Stimulated activated naive CD8-positive, alpha-beta T cell treated with anti-CD3 and anti-CD28 coated beads, Interleukin-15, amount 100 ng/mL, for 72 hours (primary cell): ENCODE measurements around the gene KLF6.

Experiments used
- ATAC-seq: fragments of 150-1000 bp; cut with Tn5 transposase; 2 replicates; pipeline ENCODE4 v1.10.0; 2021; ENCODE audit warnings: mild to moderate bottlenecking, moderate library complexity
- DNase-seq, 2 donors: peaks; one replicate each; pipeline ENCODE4 v3.0.0; 2021 to 2022
- H3K27ac Mint-ChIP-seq, 2 donors: one replicate each; pipeline ENCODE4 v1.8.0; 2022; ENCODE audit warnings: mild to moderate bottlenecking in 2 of 2, mixed read lengths in 2 of 2, moderate library complexity in 2 of 2
- H3K27me3 Mint-ChIP-seq: one replicate; pipeline ENCODE4 v1.8.0; 2022; ENCODE audit warnings: mixed read lengths
- H3K4me1 Mint-ChIP-seq: one replicate; pipeline ENCODE4 v1.8.0; 2022; ENCODE audit warnings: mild to moderate bottlenecking, mixed read lengths
- H3K4me3 Mint-ChIP-seq, 2 donors: one replicate each; pipeline ENCODE4 v1.8.0; 2022; ENCODE audit warnings: mild to moderate bottlenecking in 2 of 2, mixed read lengths in 2 of 2, moderate library complexity in 1 of 2
- H3K9me3 Mint-ChIP-seq, 2 donors: one replicate each; pipeline ENCODE4 v1.8.0; 2022; ENCODE audit warnings: mixed read lengths in 2 of 2

KLF6 gene

DNA sequence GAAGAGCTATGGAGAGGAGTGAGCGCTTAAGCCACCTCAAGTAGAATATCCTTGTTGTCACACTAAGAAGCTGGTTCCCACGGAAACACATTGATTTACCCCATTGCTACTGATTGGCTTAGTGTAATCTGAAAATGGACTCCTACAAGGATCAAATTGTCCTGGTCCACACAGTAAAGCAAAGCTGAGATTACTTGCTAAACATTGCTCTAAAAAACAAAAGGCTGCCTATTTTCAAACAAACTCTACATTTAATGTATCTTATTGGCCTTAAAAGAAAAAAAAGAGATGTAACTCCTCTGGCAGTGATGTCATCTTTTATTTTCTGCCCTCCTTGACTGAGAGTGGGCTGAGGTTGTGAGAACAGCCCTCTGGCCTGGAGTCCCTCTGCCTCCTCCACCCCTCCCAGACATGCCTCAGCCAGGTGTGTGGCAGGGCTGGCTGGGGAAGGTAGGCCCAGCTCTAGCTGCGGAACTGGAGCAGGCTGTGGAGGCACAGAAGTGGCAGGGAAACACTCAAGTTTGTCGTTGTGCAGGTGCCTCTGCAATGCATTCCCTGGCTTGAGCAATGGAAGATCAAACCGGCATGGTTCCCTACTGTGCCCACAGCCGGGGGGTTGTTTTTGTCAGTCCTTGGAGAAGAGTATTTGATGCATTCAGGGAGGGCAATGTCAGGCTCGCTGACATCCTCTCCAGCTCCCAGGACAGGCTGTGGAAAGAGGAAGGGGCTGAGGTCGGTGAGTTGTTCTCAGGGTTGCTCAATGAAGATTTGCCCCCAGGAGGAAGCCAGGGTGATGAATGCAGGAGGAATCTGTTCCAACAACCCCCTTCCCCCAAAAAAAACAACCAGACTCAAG lies 9.1 kb downstream of the KLF6 start:
- Mint-ChIP-seq H3K27me3 (no peaks in the 10 kb centered on the region), H3K9me3 (no peaks in the 10 kb centered on the region), H3K27ac (peak overlapping the region; percentile 20 to 48), H3K4me1 (peaks cover 56% of the 10 kb centered on the region), H3K4me3 (peak overlapping the region in 1 of 2 donors; percentile 67)
- no peak for ATAC-seq
- DNase-seq: no peak

DNA sequence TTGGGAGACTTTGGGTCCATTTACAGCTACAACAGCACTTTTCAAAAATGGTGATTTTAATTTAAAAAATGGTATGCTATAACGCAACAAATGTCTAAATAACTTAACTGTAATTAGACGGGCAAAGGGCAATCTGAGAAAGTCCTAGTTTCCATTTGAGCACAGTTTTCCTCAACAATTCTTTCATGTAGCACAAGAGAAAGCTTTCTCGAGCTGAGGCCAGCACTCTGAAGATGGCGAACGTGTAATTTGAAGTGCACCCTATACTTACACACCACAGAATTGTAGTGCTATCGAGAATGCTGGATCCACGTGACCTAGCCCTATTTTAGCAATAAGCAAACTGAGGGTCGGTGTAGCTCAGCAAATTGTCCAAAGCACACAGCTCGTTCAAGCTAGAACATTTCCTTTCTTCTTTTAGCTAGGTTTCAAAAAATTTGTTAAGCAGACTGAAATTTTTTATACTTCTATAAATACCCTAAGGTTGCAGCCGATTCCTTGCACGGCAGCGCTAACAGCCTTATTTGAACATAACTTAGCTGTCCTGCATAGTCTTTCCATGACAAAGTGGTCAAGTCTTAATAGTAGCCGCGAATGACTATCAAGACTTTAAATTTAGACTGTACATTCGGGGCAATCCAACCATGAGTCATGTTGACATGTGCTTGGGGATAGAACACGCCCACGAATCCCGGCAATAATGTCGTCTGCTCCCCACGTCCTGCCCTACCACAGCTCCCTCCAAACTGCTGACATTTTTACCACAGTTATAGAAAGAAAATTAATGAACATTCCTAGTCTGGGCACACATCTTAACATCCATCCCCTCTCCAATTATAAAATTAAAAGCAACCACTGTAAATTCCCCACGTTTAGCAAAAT lies 10.0 kb downstream of the KLF6 start:
- no peak overlapping the region for H3K4me3 Mint-ChIP-seq
- H3K4me1 Mint-ChIP-seq: peaks cover 48% of the 10 kb centered on the region

DNA sequence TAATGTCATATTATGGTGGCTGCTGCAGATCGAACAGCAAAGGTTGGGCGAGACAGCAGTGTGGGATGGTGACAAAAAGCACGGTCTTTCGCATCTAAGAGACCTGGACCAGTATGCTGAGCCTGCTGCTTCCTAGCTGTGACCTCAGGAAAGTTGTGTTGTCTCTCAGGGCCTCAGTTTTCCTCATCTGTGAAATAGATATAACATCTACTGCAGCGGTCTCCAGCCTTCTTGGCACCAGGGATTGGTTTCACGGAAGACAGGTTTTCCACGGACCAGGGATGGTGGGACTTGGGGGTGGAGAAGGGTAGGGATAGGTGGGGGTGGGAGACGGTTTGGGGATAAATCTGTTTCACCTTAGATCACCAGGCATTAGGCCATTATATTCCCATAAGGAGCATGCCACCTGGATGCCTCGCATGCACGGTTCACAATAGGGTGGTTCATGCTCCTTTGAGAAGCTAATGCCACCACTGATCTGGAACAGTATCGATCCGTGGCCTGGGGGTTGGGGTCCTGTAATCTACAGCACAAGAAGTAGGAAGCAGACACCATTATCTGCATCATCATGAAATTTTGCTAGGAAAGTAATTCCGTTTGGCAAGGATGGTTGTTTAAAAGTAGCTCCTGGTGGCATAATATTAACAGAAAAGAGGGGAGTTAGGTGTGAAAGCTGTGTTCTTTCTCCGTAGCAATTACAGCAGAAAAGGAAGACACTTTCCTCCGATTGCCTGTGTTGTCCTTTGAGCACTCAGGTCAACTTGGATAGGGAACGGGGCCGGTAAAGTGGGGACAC lies 10.8 kb downstream of the KLF6 start:
- no peak overlapping the region for H3K27ac Mint-ChIP-seq
- H3K9me3 Mint-ChIP-seq: no peaks in the 10 kb centered on the region
- no peak for ATAC-seq
- H3K27me3 Mint-ChIP-seq: no peaks in the 10 kb centered on the region
- H3K4me3 Mint-ChIP-seq: no peak overlapping the region
- peaks cover 39% of the 10 kb centered on the region for H3K4me1 Mint-ChIP-seq
- DNase-seq: no peak

More for the DNA sequence above, 10.0 kb downstream of the KLF6 start:
- ATAC-seq: no peak
- H3K27me3 Mint-ChIP-seq: no peaks in the 10 kb centered on the region
- peak overlapping the region in 1 of 2 donors; percentile 50 for H3K27ac Mint-ChIP-seq
- H3K9me3 Mint-ChIP-seq: no peaks in the 10 kb centered on the region
- DNase-seq: no peak

DNA sequence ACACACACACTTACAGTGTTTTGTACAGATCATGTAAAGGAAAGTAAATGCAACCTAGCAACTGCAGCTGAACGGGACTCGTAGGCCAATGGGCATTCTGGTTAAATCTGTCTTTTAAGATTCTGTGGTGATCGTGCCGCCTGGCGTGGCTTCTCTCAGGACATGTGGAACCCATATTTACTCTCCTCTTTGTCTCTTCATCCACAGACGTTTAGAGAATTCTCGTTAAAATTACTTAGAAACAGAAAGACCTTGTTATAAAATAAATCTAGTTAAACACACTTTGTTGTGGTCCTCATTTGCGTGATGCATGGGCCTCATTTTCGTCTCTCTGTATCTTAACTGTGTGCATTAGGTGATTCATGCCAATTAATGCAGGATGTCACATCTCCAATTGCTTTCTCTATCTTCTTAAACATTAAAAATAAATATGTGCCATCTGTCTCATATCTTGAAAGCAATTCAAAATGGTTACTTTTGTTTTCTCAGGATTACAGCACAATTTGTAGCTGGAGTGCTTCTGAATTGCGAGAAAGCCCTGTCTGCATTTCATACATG lies 11.5 kb downstream of the KLF6 start:
- H3K9me3 Mint-ChIP-seq: no peaks in the 10 kb centered on the region
- no peak overlapping the region for H3K4me3 Mint-ChIP-seq
- H3K27me3 Mint-ChIP-seq: no peaks in the 10 kb centered on the region
- peaks cover 33% of the 10 kb centered on the region for H3K4me1 Mint-ChIP-seq
- ATAC-seq (no peak), DNase-seq (no peak)
- no peak overlapping the region for H3K27ac Mint-ChIP-seq

DNA sequence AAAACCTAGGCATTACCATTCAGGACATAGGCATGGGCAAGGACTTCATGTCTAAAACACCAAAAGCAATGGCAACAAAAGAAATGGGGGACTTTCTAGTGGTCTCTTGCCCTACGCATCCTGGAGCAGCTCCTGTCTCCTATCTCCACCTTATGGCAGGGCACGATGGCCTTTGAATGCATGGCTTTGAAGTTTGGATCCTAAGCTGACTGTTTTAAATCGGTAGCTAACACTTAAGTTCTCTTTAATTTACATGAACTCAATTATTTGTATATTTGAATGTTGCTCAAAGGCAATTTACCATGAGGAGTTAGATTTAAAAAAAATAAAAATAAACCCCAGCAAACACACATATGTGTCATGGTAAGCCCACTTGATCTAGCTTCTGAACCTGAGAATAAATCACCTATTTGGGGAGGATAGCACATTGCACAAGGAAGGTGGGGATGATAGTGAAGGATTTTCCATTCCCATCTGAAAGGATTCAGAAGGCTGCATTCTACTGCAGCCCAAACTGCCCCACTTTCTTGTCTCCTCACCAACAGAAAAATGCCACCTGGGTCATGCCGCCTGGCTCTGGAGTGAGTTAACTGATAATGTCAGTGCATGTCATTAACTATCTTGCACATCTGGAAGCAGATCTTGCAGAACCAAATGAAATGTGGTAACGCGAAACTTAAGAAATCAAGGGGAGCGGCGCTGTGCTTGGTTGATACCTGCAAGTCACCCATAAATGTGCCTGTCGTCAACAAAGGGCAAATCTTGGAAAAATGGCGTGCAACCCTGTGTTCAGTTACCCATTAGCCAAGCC lies 12.4 kb downstream of the KLF6 start:
- no peak for DNase-seq
- Mint-ChIP-seq H3K27ac (no peak overlapping the region), H3K27me3 (no peaks in the 10 kb centered on the region), H3K4me3 (no peak overlapping the region), H3K4me1 (peaks cover 23% of the 10 kb centered on the region), H3K9me3 (no peaks in the 10 kb centered on the region)
- no peak for ATAC-seq

DNA sequence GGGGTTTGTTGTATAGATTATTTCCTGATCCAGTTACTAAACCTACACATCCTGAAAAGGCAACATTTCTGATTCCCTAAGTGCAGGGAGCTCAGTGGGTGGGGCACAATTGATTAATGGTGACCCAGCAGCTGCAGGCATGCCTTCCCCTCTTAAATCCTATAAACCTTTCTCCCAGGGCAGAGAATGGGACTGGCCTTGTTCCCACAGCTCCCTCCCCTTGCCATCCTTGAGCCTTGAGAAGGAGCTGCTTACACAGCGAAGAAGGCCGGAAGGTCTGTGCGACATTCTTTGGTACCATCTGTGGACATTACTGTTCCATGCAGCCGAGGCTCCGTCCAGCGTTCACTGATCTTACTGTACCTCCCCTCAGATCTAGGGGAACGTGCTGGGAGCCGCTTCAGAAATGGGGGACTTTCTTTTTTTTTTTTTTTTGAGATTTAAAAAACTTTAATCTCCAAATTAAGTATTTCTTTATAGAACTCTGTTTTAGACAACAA lies 14.3 kb downstream of the KLF6 start:
- Mint-ChIP-seq H3K9me3 (no peaks in the 10 kb centered on the region), H3K4me3 (no peak overlapping the region), H3K27me3 (no peaks in the 10 kb centered on the region), H3K4me1 (peaks cover 20% of the 10 kb centered on the region), H3K27ac (no peak overlapping the region)
- DNase-seq (no peak), ATAC-seq (no peak)

DNA sequence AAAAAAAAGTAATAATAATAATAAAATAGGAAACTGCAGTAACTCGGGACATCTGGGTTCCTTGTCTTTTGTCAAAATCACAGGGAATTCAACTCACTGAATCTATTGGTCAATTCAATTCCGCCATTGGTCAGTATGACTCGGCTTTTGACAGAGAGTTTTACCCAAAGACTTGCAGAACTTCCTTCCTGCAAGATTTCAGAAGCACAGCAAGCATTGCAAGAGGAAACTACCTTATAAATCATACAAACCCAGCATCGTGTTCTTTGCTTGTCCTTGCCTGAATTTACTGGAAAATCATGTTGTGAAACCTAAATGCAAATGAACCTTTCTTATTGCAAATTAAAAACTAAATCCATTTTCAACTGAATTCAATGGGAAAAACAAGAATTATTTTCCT lies 15.5 kb downstream of the KLF6 start:
- Mint-ChIP-seq H3K4me1 (peaks cover 26% of the 10 kb centered on the region), H3K27ac (no peak overlapping the region), H3K9me3 (no peaks in the 10 kb centered on the region), H3K4me3 (no peak overlapping the region), H3K27me3 (no peaks in the 10 kb centered on the region)
- ATAC-seq (no peak), DNase-seq (no peak)

DNA sequence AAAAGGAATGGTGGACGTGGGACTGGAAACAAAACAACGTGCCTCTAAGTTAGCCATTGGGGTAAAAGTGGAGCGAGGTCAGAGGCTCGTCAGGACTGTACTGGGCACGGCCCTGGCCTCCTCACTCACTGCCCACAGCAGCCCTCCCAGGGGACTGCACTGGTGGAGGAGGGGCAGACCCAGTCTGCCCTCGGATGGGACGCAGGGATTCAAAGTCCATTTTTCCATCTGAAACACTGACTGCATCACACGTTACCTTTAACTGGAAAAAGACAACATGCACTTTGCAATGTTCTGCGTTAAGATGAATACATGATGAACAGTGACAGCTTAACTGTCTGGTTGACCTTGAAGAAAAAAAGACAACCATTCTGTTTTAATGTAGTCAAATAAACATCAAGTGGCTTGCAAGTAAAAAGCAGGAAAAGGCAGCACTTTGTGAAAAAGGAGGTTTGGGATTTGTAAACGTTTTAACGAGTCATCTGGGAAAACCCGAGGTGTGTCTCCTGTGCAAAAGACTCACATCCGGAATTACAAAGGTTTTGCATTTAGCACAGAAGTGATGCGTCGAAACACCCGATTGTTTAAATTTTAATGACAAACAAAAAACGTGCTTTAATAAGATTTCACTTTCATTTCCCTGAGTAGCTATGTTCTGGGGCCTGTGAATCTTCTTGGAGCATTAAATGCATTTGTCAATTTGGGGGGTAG lies 18.8 kb downstream of the KLF6 start:
- DNase-seq (no peak), ATAC-seq (no peak)
- no peaks in the 10 kb centered on the region for H3K27me3 Mint-ChIP-seq
- H3K4me1 Mint-ChIP-seq: peaks cover 55% of the 10 kb centered on the region
- peak overlapping the region in 1 of 2 donors; percentile 42 for H3K27ac Mint-ChIP-seq
- no peaks in the 10 kb centered on the region for H3K9me3 Mint-ChIP-seq
- H3K4me3 Mint-ChIP-seq: no peak overlapping the region

DNA sequence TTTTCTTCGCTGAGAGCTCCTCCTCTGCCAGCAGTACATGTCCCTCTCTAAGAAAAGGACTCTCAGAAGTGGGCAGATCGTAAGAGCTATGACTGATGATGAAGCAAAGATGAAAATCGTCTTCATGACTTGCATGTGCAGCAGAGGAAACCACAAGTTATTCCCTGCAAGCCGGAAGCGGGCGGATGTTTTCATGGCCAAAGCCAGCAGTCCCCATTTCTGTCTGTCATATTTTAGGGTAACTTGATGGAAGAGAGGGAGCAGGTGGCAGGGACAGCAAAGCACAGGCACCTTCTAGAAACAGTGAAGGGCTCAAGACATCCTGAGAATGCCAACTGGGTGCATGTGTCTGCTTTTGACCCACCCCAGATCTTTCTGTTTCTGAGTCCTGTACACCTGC lies 19.9 kb downstream of the KLF6 start:
- ATAC-seq: peak; percentile 59
- DNase-seq: no peak
- peaks cover 66% of the 10 kb centered on the region for H3K4me1 Mint-ChIP-seq
- H3K27me3 Mint-ChIP-seq: no peaks in the 10 kb centered on the region
- peak overlapping the region; percentile 39 to 55 for H3K4me3 Mint-ChIP-seq
- peaks cover 5 to 8% of the 10 kb centered on the region in 2 donors for H3K9me3 Mint-ChIP-seq
- peak overlapping the region in 1 of 2 donors; percentile 48 for H3K27ac Mint-ChIP-seq

DNA sequence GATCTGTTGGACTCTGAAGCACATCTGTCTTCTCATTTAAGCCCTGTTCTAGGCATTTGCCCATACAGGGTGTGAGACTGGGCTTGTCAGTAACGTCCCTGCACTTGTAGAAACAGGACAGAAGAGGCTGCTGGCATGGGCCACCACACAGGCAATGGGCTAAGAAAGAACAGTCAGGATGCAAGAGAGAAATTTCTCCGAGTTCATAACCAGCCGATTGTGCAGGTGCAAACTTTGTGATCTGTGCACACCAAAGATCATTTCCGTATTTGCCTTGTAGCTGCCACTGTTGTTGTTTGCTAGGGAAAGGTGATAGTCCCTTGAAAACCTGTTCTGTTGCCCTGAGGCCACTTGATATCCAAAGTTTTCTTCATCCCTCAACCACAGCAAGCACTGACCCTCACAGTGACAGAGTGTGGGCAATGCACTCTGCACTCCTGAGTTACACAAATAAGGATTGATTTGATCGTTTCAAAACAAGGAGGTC lies 20.3 kb downstream of the KLF6 start:
- peak overlapping the region; percentile 39 to 55 for H3K4me3 Mint-ChIP-seq
- H3K9me3 Mint-ChIP-seq: peaks cover 5 to 8% of the 10 kb centered on the region in 2 donors
- ATAC-seq (peak; percentile 7), DNase-seq (no peak)
- H3K27me3 Mint-ChIP-seq: no peaks in the 10 kb centered on the region
- H3K27ac Mint-ChIP-seq: peak overlapping the region in 1 of 2 donors; percentile 48
- peaks cover 71% of the 10 kb centered on the region for H3K4me1 Mint-ChIP-seq

DNA sequence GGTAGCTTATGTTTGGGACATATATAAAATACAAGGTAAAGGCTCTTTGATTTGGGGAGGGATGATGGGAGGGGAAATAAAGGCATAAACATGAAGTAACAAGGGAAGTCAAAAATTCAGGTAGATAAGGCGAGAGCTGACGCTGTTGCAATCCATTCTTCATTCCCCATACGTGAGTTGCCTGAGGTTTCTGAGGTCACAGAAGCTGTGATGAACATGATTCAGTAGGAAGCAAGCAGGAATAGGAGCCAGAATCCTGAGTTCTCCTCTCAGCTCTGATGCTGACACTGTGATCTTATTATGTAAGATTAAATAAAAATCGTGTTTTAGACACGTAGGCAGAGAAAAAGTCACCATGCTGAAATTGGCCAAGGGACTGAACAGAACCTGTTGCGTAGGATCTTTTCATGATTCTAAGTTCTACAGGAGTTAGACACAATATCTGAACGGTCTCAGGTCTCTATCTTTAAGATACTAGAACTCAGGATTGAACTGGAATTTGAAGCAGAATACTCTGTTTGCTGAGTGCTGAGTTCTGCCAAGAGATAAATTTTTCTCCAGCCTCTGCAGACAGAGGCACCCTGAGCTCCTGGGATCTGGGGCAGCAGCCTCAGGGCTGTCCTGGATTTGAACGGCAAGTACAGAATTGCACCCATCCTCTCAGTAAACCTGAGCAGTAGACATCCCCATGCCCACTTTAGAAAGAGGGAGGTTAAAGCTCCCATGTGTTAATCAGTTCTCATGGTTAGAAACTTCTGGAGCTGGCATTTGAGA lies 21.0 kb downstream of the KLF6 start:
- Mint-ChIP-seq H3K4me1 (peaks cover 77% of the 10 kb centered on the region), H3K4me3 (peak overlapping the region; percentile 39 to 55), H3K9me3 (peaks cover 5 to 8% of the 10 kb centered on the region in 2 donors), H3K27me3 (no peaks in the 10 kb centered on the region), H3K27ac (no peak overlapping the region)
- ATAC-seq (no peak), DNase-seq (no peak)

DNA sequence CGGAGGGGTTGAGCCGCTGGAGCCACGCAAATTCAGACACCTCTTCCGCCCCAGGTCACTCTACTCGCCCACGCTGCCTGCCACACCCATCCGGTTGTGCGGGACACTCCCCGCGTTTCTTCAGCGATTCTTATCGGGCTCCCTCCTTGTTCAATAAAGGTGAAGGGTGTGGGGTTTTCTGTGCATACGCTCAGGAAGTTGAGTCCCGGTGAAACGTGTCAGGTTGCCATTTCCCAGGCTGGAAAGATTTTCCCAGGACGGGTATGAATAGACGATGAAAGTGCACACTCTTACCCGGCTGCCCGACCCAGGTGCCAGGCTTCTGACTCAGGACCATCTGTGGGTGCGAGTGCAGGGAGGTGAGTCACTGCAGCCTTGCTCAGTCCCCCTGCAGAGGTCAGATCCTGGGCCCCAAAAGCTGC lies 22.0 kb downstream of the KLF6 start:
- peaks cover 5 to 8% of the 10 kb centered on the region in 2 donors for H3K9me3 Mint-ChIP-seq
- no peak overlapping the region for H3K27ac Mint-ChIP-seq
- no peaks in the 10 kb centered on the region for H3K27me3 Mint-ChIP-seq
- no peak overlapping the region for H3K4me3 Mint-ChIP-seq
- ATAC-seq (no peak), DNase-seq (no peak)
- peaks cover 87% of the 10 kb centered on the region for H3K4me1 Mint-ChIP-seq

DNA sequence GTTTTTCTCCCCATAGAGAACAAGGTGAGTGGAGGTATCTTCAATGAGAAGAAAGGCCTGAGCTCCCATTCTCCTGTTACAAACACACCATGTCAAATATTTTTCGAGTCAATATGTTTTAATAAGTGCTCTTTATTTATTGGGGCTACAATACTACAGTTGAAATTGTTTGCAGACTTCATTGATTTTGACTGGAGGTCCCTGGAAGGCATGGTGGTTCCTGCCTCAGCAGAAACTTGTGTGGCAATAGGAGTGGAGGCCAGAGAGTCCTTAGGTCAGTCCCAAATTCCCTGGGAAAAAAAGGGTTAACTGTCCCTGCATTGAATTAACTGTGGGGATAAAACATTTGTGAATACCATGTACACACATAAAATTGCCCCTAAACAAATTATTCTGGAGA lies 22.7 kb downstream of the KLF6 start:
- H3K27ac Mint-ChIP-seq: peak overlapping the region in 1 of 2 donors; percentile 36
- DNase-seq: no peak

More for the DNA sequence above, 22.7 kb downstream of the KLF6 start:
- Mint-ChIP-seq H3K4me3 (no peak overlapping the region), H3K27me3 (no peaks in the 10 kb centered on the region), H3K4me1 (peaks cover 94% of the 10 kb centered on the region), H3K9me3 (peaks cover 5 to 8% of the 10 kb centered on the region in 2 donors)
- ATAC-seq: no peak
